Measurements from ENCODE around the gene ZNF865. TPM values are rescaled to one million over a fixed set of nuclear protein-coding genes. Genes with fewer than 3 reads are reported as not detected.

The ZNF865 gene
- total and polyA plus RNA-seq, 10 of the 15 experiments (the other 5 are each of a cell fraction or from before 2014, with no cell fraction given) = 0.02 to 18.3 (median 0.90) TPM

DNA sequence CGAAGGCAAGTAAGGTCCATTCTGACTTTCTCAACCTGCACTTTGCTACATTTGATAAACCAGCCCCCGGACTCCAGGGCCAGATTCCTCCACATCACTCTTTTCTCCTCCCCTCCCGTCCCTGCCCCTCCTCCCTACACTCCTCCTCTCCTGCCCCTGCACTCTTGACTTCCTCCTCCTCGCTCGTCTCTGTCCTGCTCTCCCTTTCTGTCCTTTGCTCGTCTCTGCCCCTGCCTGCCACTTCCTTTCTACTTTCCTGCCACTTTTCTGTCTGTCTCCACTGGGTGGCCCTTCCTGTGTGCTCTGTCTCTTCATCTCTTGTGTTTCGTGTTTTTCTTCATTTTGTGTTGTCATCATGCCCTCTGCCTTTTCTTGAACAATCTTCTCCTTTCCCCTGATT is 56.4 kb downstream of the ZNF865 start:
- H3K4me1 ChIP-seq (ENCODE audit: control insufficient read depth, insufficient read depth, low read length) = peaks cover 12% of the 10 kb centered on the region
- no peak overlapping the region for H3K4me2 ChIP-seq (ENCODE audit: control insufficient read depth, insufficient read depth)
- H3K9me3 ChIP-seq (replicated peaks; ENCODE audit: control insufficient read depth, insufficient read depth, low read length) = no peaks in the 10 kb centered on the region
- in situ Hi-C loops (cut with MboI) = loop anchor here (25.0 kb wide), 1 partner anchor 1525 kb away; the partner anchor contains the start of gene CNOT3
- intact Hi-C loops (cut with micrococcal nuclease; ENCODE audit: unreplicated experiment) = no loop called here
- H3K9ac ChIP-seq (ENCODE audit: control insufficient read depth, insufficient read depth, low read length) = no peak overlapping the region
- peaks cover 38 to 63% of the 10 kb centered on the region in 2 experiments for H3K36me3 ChIP-seq (ENCODE audit: control insufficient read depth in 2 of 2, insufficient read depth in 2 of 2, low read length in 1 of 2)
- ChIA-PET CTCF (no interaction called here), POLR2A (no interaction called here), RAD21 (ENCODE audit: unreplicated experiment) (no interaction called here), SMC1A (ENCODE audit: uncharacterized antibody, unreplicated experiment) (no interaction called here)
- no peak for DNase-seq (ENCODE audit: low read depth, low spot score)
- H2AFZ ChIP-seq (ENCODE audit: control insufficient read depth, low read depth, low read length) = no peak overlapping the region
- TF ChIP-seq BRCA1 (IDR thresholded peaks at IDR 0.05; ENCODE audit: low read depth, low read length) = no peak
- TF ChIP-seq ZNF384 (IDR thresholded peaks at IDR 0.05; ENCODE audit: borderline replicate concordance, low read depth, low read length) = no peak
- TF ChIP-seq, protein P1, sequence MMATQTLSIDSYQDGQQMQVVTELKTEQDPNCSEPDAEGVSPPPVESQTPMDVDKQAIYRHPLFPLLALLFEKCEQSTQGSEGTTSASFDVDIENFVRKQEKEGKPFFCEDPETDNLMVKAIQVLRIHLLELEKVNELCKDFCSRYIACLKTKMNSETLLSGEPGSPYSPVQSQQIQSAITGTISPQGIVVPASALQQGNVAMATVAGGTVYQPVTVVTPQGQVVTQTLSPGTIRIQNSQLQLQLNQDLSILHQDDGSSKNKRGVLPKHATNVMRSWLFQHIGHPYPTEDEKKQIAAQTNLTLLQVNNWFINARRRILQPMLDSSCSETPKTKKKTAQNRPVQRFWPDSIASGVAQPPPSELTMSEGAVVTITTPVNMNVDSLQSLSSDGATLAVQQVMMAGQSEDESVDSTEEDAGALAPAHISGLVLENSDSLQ (IDR thresholded peaks at IDR 0.05) = no peak
- TF ChIP-seq, protein P2, sequence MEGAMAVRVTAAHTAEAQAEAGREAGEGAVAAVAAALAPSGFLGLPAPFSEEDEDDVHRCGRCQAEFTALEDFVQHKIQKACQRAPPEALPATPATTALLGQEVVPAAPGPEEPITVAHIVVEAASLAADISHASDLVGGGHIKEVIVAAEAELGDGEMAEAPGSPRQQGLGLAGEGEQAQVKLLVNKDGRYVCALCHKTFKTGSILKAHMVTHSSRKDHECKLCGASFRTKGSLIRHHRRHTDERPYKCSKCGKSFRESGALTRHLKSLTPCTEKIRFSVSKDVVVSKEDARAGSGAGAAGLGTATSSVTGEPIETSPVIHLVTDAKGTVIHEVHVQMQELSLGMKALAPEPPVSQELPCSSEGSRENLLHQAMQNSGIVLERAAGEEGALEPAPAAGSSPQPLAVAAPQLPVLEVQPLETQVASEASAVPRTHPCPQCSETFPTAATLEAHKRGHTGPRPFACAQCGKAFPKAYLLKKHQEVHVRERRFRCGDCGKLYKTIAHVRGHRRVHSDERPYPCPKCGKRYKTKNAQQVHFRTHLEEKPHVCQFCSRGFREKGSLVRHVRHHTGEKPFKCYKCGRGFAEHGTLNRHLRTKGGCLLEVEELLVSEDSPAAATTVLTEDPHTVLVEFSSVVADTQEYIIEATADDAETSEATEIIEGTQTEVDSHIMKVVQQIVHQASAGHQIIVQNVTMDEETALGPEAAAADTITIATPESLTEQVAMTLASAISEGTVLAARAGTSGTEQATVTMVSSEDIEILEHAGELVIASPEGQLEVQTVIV (IDR thresholded peaks at IDR 0.05; ENCODE audit: borderline replicate concordance, partially characterized antibody) = no peak
- TF ChIP-seq, protein P3, sequence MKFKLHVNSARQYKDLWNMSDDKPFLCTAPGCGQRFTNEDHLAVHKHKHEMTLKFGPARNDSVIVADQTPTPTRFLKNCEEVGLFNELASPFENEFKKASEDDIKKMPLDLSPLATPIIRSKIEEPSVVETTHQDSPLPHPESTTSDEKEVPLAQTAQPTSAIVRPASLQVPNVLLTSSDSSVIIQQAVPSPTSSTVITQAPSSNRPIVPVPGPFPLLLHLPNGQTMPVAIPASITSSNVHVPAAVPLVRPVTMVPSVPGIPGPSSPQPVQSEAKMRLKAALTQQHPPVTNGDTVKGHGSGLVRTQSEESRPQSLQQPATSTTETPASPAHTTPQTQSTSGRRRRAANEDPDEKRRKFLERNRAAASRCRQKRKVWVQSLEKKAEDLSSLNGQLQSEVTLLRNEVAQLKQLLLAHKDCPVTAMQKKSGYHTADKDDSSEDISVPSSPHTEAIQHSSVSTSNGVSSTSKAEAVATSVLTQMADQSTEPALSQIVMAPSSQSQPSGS (IDR thresholded peaks at IDR 0.05; ENCODE audit: low read length) = no peak
- no peak for TF ChIP-seq TCF7 (IDR thresholded peaks at IDR 0.05; ENCODE audit: borderline replicate concordance)
- no peak for TF ChIP-seq WRNIP1 (IDR thresholded peaks at IDR 0.05; ENCODE audit: borderline replicate concordance, low read depth, low read length)
- TF ChIP-seq, protein P4, sequence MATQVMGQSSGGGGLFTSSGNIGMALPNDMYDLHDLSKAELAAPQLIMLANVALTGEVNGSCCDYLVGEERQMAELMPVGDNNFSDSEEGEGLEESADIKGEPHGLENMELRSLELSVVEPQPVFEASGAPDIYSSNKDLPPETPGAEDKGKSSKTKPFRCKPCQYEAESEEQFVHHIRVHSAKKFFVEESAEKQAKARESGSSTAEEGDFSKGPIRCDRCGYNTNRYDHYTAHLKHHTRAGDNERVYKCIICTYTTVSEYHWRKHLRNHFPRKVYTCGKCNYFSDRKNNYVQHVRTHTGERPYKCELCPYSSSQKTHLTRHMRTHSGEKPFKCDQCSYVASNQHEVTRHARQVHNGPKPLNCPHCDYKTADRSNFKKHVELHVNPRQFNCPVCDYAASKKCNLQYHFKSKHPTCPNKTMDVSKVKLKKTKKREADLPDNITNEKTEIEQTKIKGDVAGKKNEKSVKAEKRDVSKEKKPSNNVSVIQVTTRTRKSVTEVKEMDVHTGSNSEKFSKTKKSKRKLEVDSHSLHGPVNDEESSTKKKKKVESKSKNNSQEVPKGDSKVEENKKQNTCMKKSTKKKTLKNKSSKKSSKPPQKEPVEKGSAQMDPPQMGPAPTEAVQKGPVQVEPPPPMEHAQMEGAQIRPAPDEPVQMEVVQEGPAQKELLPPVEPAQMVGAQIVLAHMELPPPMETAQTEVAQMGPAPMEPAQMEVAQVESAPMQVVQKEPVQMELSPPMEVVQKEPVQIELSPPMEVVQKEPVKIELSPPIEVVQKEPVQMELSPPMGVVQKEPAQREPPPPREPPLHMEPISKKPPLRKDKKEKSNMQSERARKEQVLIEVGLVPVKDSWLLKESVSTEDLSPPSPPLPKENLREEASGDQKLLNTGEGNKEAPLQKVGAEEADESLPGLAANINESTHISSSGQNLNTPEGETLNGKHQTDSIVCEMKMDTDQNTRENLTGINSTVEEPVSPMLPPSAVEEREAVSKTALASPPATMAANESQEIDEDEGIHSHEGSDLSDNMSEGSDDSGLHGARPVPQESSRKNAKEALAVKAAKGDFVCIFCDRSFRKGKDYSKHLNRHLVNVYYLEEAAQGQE (IDR thresholded peaks at IDR 0.05; ENCODE audit: low read depth, low read length) = no peak
- TF ChIP-seq, protein P5, sequence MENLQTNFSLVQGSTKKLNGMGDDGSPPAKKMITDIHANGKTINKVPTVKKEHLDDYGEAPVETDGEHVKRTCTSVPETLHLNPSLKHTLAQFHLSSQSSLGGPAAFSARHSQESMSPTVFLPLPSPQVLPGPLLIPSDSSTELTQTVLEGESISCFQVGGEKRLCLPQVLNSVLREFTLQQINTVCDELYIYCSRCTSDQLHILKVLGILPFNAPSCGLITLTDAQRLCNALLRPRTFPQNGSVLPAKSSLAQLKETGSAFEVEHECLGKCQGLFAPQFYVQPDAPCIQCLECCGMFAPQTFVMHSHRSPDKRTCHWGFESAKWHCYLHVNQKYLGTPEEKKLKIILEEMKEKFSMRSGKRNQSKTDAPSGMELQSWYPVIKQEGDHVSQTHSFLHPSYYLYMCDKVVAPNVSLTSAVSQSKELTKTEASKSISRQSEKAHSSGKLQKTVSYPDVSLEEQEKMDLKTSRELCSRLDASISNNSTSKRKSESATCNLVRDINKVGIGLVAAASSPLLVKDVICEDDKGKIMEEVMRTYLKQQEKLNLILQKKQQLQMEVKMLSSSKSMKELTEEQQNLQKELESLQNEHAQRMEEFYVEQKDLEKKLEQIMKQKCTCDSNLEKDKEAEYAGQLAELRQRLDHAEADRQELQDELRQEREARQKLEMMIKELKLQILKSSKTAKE (IDR thresholded peaks at IDR 0.05; ENCODE audit: low read depth, poor library complexity, severe bottlenecking) = no peak
- TF ChIP-seq BMI1 (IDR thresholded peaks at IDR 0.05; ENCODE audit: borderline replicate concordance) = no peak
- no peak for TF ChIP-seq ZNF217 (IDR thresholded peaks at IDR 0.05)
- H3K4me3 ChIP-seq = no peak overlapping the region
- H4K20me1 ChIP-seq (ENCODE audit: control insufficient read depth, insufficient read depth) = peaks cover 24% of the 10 kb centered on the region
- WGBS (ENCODE audit: insufficient coverage, insufficient replicate concordance, low lambda C conversion rate, missing lambda C conversion rate) = 69% methylated on average over 3 of the region's 7 CpGs
- BruUV-seq (replicated peaks) = no TSS peak
- peaks cover 52% of the 10 kb centered on the region for H3K79me2 ChIP-seq (ENCODE audit: control insufficient read depth, insufficient read depth, low read length)
- H3K27me3 ChIP-seq (replicated peaks in 1 of 2; ENCODE audit: control insufficient read depth in 2 of 2, insufficient read depth in 2 of 2, low read length in 1 of 2) = no peaks in the 10 kb centered on the region
- FAIRE-seq = no peak
- H3K27ac ChIP-seq (ENCODE audit: control insufficient read depth, insufficient read depth) = no peak overlapping the region
- no peak for ATAC-seq
